Measurements from ENCODE around the gene PPP2R2B.

- TF ChIP-seq CTCF (IDR thresholded peaks at IDR 0.05) (no peak), POLR2A (IDR thresholded peaks at IDR 0.05) (no peak)
Observed at GRCh38 chr5:146894753-146895521, 16.4 kb upstream of the PPP2R2B start.

All from transverse colon (tissue), 3 donors.